ENCODE data around the gene SPESP1. TPM values are rescaled to one million over a fixed set of nuclear protein-coding genes. Genes with fewer than 3 reads are reported as not detected.

The SPESP1 gene
- total and polyA plus RNA-seq, 7 experiments from 2014 or later, result 0.25 to 1.3 (median 0.63) TPM; not detected in 1

DNA sequence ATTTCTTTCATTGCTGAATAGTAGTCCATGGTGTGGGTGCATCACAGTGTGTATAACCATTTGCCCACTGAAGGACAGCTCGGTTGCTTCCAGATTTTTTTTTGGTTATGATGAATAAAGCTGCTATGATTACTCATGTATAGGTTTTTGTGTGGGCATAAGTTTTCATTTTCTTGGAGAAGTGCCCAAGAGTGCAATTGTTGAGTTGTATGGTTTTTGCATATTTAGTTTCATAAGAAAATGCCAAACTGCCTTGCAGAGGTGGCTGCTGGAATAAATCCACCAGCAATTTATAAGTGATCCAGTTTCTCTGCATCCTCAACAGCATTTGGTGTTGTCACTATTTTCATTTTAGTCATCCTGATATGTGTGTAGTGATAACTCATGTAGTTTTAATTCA lies 8.4 kb upstream of the SPESP1 start:
- Mint-ChIP-seq H3K36me3 (no peaks in the 10 kb centered on the region), H3K27me3 (peaks cover 15 to 31% (median 25%) of the 10 kb centered on the region in 5 donors), H3K4me1 (peaks cover 0 to 5% (median 0%) of the 10 kb centered on the region in 7 donors), H3K27ac (no peak overlapping the region), H3K9me3 (no peaks in the 10 kb centered on the region), H3K4me3 (no peak overlapping the region)
- Histone ChIP-seq H3K36me3 (ENCODE audit: control insufficient read depth in 2 of 3, insufficient read depth in 3 of 3, low read length in 3 of 3) (no peaks in the 10 kb centered on the region), H3K4me3 (ENCODE audit: low read length) (no peak overlapping the region), H3K27ac (ENCODE audit: low read depth, low read length) (no peak overlapping the region), H3K27me3 (ENCODE audit: control insufficient read depth in 2 of 2, insufficient read depth in 2 of 2, low read length in 2 of 2) (no peaks in the 10 kb centered on the region), H3K9me3 (ENCODE audit: control insufficient read depth in 2 of 3, low read length in 3 of 3) (no peaks in the 10 kb centered on the region), H3K4me1 (ENCODE audit: control insufficient read depth in 2 of 2, insufficient read depth in 2 of 2, low read length in 2 of 2) (no peaks in the 10 kb centered on the region)
- no peak for ATAC-seq
- CTCF ChIA-PET, result no interaction called here
- intact Hi-C loops (cut with micrococcal nuclease), result no loop called here
- POLR2A ChIA-PET, result no interaction called here
- no peak for DNase-seq

DNA sequence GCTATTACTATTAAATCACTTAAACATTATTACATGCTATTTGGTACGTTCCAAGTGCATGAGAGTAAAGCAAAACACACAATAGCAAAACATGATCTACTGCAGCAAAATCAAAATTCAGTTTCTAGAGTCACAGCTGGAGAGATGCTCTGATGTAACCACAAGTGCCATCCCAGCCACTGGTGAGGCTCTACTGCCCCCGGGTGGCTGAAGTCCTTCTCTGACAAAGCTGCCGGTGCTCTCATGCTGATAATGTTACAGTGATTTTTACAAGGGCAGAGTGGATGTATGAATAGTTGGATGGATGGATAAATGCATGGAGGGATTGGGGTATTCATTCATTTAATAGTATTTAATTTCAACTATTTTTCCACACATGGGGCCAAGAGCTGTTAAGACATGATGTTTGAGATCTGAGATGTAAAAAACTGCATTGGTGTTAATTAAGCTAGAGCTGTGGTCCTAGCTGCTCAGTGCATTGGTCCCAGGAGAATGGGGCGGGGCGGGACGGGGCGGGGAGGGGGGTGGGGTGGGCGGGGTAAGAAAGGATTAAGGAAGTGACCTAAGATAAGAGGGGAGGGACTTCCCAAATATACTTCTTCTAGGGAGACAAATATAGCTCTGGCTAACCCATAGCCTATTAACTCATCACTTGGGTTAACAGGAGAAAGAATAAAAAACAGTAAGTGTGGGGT lies 5.3 kb upstream of the SPESP1 start:
- DNase-seq (peak; percentile 22 to 61 (median 50)), ATAC-seq (peak; percentile 74)
- CTCF ChIA-PET, result interaction anchor here (0.6 to 1.8 kb wide), 6 partner anchors 21 to 386 kb away, joined by 3 to 9 read pairs (median 4); no protein-coding TSS in a partner anchor
- Histone ChIP-seq H3K4me3 (ENCODE audit: low read length) (no peak overlapping the region), H3K27ac (ENCODE audit: low read depth, low read length) (no peak overlapping the region), H3K9me3 (ENCODE audit: control insufficient read depth in 2 of 3, low read length in 3 of 3) (no peaks in the 10 kb centered on the region), H3K36me3 (ENCODE audit: control insufficient read depth in 2 of 3, insufficient read depth in 3 of 3, low read length in 3 of 3) (no peaks in the 10 kb centered on the region), H3K4me1 (ENCODE audit: control insufficient read depth in 2 of 2, insufficient read depth in 2 of 2, low read length in 2 of 2) (no peaks in the 10 kb centered on the region), H3K27me3 (ENCODE audit: control insufficient read depth in 2 of 2, insufficient read depth in 2 of 2, low read length in 2 of 2) (no peaks in the 10 kb centered on the region)
- H3K9me3 Mint-ChIP-seq, result peaks cover 0 to 3% (median 0%) of the 10 kb centered on the region in 11 donors
- peaks cover 17 to 36% (median 24%) of the 10 kb centered on the region in 5 donors for H3K27me3 Mint-ChIP-seq
- POLR2A ChIA-PET, result no interaction called here
- intact Hi-C loops (cut with micrococcal nuclease), result loop anchor here (1.0 to 2.0 kb wide), 3 partner anchors 366 to 375 kb away; no protein-coding TSS in a partner anchor
- H3K4me3 Mint-ChIP-seq, result no peak overlapping the region
- peaks cover 0 to 5% (median 0%) of the 10 kb centered on the region in 7 donors for H3K4me1 Mint-ChIP-seq
- no peak overlapping the region for H3K27ac Mint-ChIP-seq
- no peaks in the 10 kb centered on the region for H3K36me3 Mint-ChIP-seq

DNA sequence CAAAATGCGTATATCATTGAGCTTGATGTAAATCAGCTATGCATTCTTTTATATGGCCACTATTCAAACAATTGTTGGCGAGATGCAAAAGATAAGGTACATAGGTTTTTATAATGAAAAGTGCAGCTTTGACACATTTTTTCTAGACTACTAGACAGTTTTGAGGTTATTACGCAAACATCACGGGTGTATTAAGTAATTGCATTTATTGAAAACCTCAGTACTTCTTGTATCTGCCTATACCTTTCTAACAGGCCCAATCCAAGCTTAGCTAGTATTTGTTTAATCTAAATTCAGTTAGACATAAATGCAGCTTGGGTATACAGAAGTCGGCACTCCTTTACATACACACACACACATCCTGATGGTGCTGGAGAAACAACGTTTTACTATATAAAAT lies 2.7 kb downstream of the SPESP1 start:
- Histone ChIP-seq H3K9me3 (ENCODE audit: control insufficient read depth in 2 of 3, low read length in 3 of 3) (no peaks in the 10 kb centered on the region), H3K4me3 (ENCODE audit: low read length) (no peak overlapping the region), H3K36me3 (ENCODE audit: control insufficient read depth in 2 of 3, insufficient read depth in 3 of 3, low read length in 3 of 3) (no peaks in the 10 kb centered on the region), H3K27me3 (ENCODE audit: control insufficient read depth in 2 of 2, insufficient read depth in 2 of 2, low read length in 2 of 2) (no peaks in the 10 kb centered on the region), H3K27ac (ENCODE audit: low read depth, low read length) (no peak overlapping the region), H3K4me1 (ENCODE audit: control insufficient read depth in 2 of 2, insufficient read depth in 2 of 2, low read length in 2 of 2) (no peaks in the 10 kb centered on the region)
- DNase-seq (no peak), ATAC-seq (no peak)
- Mint-ChIP-seq H3K27ac (no peak overlapping the region), H3K36me3 (no peaks in the 10 kb centered on the region), H3K27me3 (peaks cover 8 to 18% (median 9%) of the 10 kb centered on the region in 5 donors), H3K4me1 (peaks cover 0 to 2% (median 0%) of the 10 kb centered on the region in 7 donors), H3K4me3 (no peak overlapping the region), H3K9me3 (peaks cover 0 to 3% (median 0%) of the 10 kb centered on the region in 11 donors)
- CTCF ChIA-PET, result no interaction called here
- intact Hi-C loops (cut with micrococcal nuclease), result no loop called here
- POLR2A ChIA-PET, result no interaction called here

DNA sequence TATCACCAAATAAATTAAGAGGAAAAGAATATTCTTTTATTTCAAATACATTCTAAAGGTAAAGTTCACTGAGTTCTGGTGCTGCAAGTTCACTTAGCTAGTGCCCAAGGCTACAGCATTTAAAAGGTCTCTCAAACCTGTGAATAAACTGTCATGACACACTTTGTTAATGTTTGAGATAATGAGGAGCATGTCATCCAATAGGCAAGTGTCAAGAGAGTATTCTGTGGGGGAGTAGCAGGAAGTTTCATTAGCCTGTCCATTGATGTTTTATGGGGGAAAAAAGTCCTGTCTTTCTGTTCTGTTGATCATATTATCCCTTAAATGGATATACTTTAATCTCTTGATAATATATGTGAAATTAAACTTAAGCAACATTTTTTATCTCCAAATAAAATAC lies 4.0 kb downstream of the SPESP1 start:
- Histone ChIP-seq H3K27me3 (ENCODE audit: control insufficient read depth in 2 of 2, insufficient read depth in 2 of 2, low read length in 2 of 2) (no peaks in the 10 kb centered on the region), H3K27ac (ENCODE audit: low read depth, low read length) (no peak overlapping the region), H3K4me3 (ENCODE audit: low read length) (no peak overlapping the region), H3K4me1 (ENCODE audit: control insufficient read depth in 2 of 2, insufficient read depth in 2 of 2, low read length in 2 of 2) (no peaks in the 10 kb centered on the region), H3K36me3 (ENCODE audit: control insufficient read depth in 2 of 3, insufficient read depth in 3 of 3, low read length in 3 of 3) (no peaks in the 10 kb centered on the region), H3K9me3 (ENCODE audit: control insufficient read depth in 2 of 3, low read length in 3 of 3) (no peaks in the 10 kb centered on the region)
- CTCF ChIA-PET, result no interaction called here
- POLR2A ChIA-PET, result no interaction called here
- H3K27ac Mint-ChIP-seq, result no peak overlapping the region
- H3K4me1 Mint-ChIP-seq, result peaks cover 0 to 2% (median 0%) of the 10 kb centered on the region in 7 donors
- no peak overlapping the region for H3K4me3 Mint-ChIP-seq
- DNase-seq (no peak), ATAC-seq (no peak)
- H3K9me3 Mint-ChIP-seq, result peaks cover 0 to 3% (median 0%) of the 10 kb centered on the region in 11 donors
- H3K27me3 Mint-ChIP-seq, result peaks cover 11 to 18% (median 14%) of the 10 kb centered on the region in 5 donors
- no peaks in the 10 kb centered on the region for H3K36me3 Mint-ChIP-seq
- intact Hi-C loops (cut with micrococcal nuclease), result no loop called here

DNA sequence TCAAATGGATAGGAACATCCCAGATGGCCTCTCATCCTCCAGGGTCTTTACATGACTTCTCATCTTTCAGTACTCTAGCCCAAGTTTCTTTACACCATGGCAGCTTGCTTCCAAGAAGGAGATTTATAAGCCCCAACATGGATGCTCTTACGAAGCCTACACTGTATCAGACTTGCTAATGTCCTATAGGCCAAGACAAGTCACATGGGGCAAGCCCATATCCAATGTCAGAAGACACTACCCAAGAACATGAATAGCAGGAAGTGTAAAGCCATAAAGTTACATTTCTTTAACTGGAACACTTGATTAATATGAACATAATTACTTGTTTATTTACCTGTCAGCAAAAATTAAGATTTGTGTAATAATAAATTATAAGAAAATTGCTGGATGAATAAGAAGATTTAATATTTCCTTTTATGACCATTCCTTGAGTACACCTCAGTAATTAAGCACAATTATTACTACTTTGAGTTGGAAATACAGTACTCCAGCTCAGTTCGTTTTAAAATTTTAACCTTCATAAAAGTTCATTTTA lies 5.1 kb downstream of the SPESP1 start:
- Histone ChIP-seq H3K4me3 (ENCODE audit: low read length) (no peak overlapping the region), H3K27me3 (ENCODE audit: control insufficient read depth in 2 of 2, insufficient read depth in 2 of 2, low read length in 2 of 2) (no peaks in the 10 kb centered on the region), H3K9me3 (ENCODE audit: control insufficient read depth in 2 of 3, low read length in 3 of 3) (no peaks in the 10 kb centered on the region), H3K36me3 (ENCODE audit: control insufficient read depth in 2 of 3, insufficient read depth in 3 of 3, low read length in 3 of 3) (no peaks in the 10 kb centered on the region), H3K27ac (ENCODE audit: low read depth, low read length) (no peak overlapping the region), H3K4me1 (ENCODE audit: control insufficient read depth in 2 of 2, insufficient read depth in 2 of 2, low read length in 2 of 2) (no peaks in the 10 kb centered on the region)
- DNase-seq (no peak), ATAC-seq (no peak)
- Mint-ChIP-seq H3K27me3 (peaks cover 10 to 17% (median 13%) of the 10 kb centered on the region in 5 donors), H3K4me3 (no peak overlapping the region), H3K27ac (no peak overlapping the region), H3K9me3 (no peaks in the 10 kb centered on the region), H3K4me1 (no peaks in the 10 kb centered on the region), H3K36me3 (no peaks in the 10 kb centered on the region)
- ChIA-PET CTCF (interaction anchor here (0.9 kb wide), 1 partner anchor 262 kb away, joined by 3 read pairs; no protein-coding TSS in a partner anchor), POLR2A (no interaction called here)
- intact Hi-C loops (cut with micrococcal nuclease), result no loop called here

DNA sequence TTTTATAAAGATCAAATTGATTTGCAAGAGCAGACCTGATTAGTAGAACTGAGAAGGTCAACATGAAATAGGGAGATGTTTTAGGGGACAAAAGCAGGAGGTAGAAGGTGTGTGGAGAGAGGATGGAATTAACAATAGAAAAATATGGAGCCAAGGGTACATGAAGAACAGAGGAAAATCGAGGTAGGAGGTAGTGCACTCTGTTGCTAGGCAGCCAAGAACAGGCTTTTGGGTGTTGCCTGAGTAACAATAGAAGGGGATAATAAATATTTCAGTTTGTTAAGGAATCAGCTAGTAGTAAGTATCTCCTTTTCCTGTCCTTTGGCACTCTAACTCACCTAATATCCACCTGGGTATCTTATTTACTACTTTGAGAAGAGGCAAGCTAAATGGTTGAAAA lies 9.2 kb downstream of the SPESP1 start:
- intact Hi-C loops (cut with micrococcal nuclease), result no loop called here
- peaks cover 0 to 4% (median 0%) of the 10 kb centered on the region in 5 donors for H3K36me3 Mint-ChIP-seq
- H3K9me3 Mint-ChIP-seq, result peaks cover 0 to 2% (median 0%) of the 10 kb centered on the region in 11 donors
- no peak overlapping the region for H3K27ac Mint-ChIP-seq
- CTCF ChIA-PET, result interaction anchor here (0.6 to 0.7 kb wide), 2 partner anchors 400 to 1002 kb away, joined by 3 to 4 read pairs; no protein-coding TSS in a partner anchor
- no peaks in the 10 kb centered on the region for H3K9me3 ChIP-seq (ENCODE audit: control insufficient read depth in 2 of 3, low read length in 3 of 3)
- H3K27me3 Mint-ChIP-seq, result peaks cover 28 to 39% (median 29%) of the 10 kb centered on the region in 5 donors
- ATAC-seq, result no peak
- H3K4me1 Mint-ChIP-seq, result no peaks in the 10 kb centered on the region
- POLR2A ChIA-PET, result no interaction called here
- H3K4me3 ChIP-seq (ENCODE audit: low read length), result no peak overlapping the region
- H3K36me3 ChIP-seq (ENCODE audit: control insufficient read depth in 2 of 3, insufficient read depth in 3 of 3, low read length in 3 of 3), result no peaks in the 10 kb centered on the region
- no peak overlapping the region for H3K4me3 Mint-ChIP-seq
- no peaks in the 10 kb centered on the region for H3K27me3 ChIP-seq (ENCODE audit: control insufficient read depth in 2 of 2, insufficient read depth in 2 of 2, low read length in 2 of 2)
- DNase-seq, result no peak
- no peaks in the 10 kb centered on the region for H3K4me1 ChIP-seq (ENCODE audit: control insufficient read depth in 2 of 2, insufficient read depth in 2 of 2, low read length in 2 of 2)
- no peak overlapping the region for H3K27ac ChIP-seq (ENCODE audit: low read depth, low read length)

DNA sequence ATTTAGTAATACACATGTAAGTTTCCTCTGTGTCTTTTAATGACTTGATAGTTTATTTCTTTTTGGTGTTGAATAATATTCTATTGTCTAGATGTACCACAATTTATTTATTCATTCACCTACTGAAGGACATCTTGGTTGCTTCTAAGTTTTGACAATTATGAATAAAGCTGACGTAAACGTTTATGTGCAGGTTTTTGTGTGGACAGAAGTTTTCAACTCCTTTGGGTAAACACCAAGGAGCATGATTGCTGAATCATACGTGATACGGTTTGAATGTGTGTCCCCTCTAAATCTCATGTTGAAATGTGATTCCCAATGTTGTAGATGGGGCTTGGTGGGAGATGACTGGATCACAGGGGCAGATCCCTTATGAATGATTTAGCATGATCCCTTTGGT lies 21.5 kb downstream of the SPESP1 start:
- H3K4me3 Mint-ChIP-seq, result no peak overlapping the region
- no peak overlapping the region for H3K27ac Mint-ChIP-seq
- Histone ChIP-seq H3K4me3 (ENCODE audit: low read length) (no peak overlapping the region), H3K27ac (ENCODE audit: low read depth, low read length) (no peak overlapping the region), H3K9me3 (ENCODE audit: control insufficient read depth in 2 of 3, low read length in 3 of 3) (no peaks in the 10 kb centered on the region), H3K4me1 (ENCODE audit: control insufficient read depth in 2 of 2, insufficient read depth in 2 of 2, low read length in 2 of 2) (no peaks in the 10 kb centered on the region), H3K27me3 (ENCODE audit: control insufficient read depth in 2 of 2, insufficient read depth in 2 of 2, low read length in 2 of 2) (no peaks in the 10 kb centered on the region), H3K36me3 (ENCODE audit: control insufficient read depth in 2 of 3, insufficient read depth in 3 of 3, low read length in 3 of 3) (no peaks in the 10 kb centered on the region)
- DNase-seq (no peak), ATAC-seq (no peak)
- intact Hi-C loops (cut with micrococcal nuclease), result no loop called here
- POLR2A ChIA-PET, result no interaction called here
- CTCF ChIA-PET, result no interaction called here
- no peaks in the 10 kb centered on the region for H3K4me1 Mint-ChIP-seq
- H3K36me3 Mint-ChIP-seq, result no peaks in the 10 kb centered on the region
- peaks cover 0 to 25% (median 8%) of the 10 kb centered on the region in 11 donors for H3K9me3 Mint-ChIP-seq
- H3K27me3 Mint-ChIP-seq, result peaks cover 21 to 38% (median 31%) of the 10 kb centered on the region in 5 donors

Data from naive thymus-derived CD4-positive, alpha-beta T cell (primary cell).